ENCODE results near the gene BCKDHA. TPM values are rescaled to one million over a fixed set of nuclear protein-coding genes. Genes with fewer than 3 reads are reported as not detected.
A peak's percentile ranks its signal among the peaks of the same experiment; 100 is the strongest.

Gene BCKDHA
- total and polyA plus RNA-seq, 9 of the 15 experiments (the other 6 are each of a cell fraction or from before 2014, with no cell fraction given) = 4.5 to 52.5 (median 14.1) TPM

GRCh38 chr19:41397086-41398049, at the start of gene BCKDHA, which contains the start of gene EXOSC5 (continued):
- TF ChIP-seq ZBTB26 (CRISPR knock-in tag; IDR thresholded peaks at IDR 0.05) = peak; percentile 16; the same call in 1 of the 2 replicates
- peak; percentile 100 for TF ChIP-seq SAP30 (IDR thresholded peaks at IDR 0.05; ENCODE audit: borderline replicate concordance, insufficient read depth, low read depth, low read length, poor library complexity, severe bottlenecking)
- TF ChIP-seq GATAD2A (IDR thresholded peaks at IDR 0.05) = peak; percentile 64; the same call in 1 of the 2 replicates
- no peak for TF ChIP-seq NR0B1 (IDR thresholded peaks at IDR 0.05; ENCODE audit: partially characterized antibody)
- no peak; a peak in 1 of 4 replicates for TF ChIP-seq FOXA3 (CRISPR knock-in tag; conservative IDR thresholded peaks at IDR 0.05 in 1 of 2, IDR thresholded peaks at IDR 0.05 in 1 of 2)
- TF ChIP-seq SP2 (IDR thresholded peaks at IDR 0.05; ENCODE audit: extremely low read depth, low read depth, low read length, poor library complexity, severe bottlenecking) = no peak
- TF ChIP-seq ZFP91 (CRISPR knock-in tag; IDR thresholded peaks at IDR 0.05) = no peak
- no peak for TF ChIP-seq ZNF668 (CRISPR knock-in tag; IDR thresholded peaks at IDR 0.05)
- TF ChIP-seq ZNF639 (CRISPR knock-in tag; conservative IDR thresholded peaks at IDR 0.05 in 1 of 2, IDR thresholded peaks at IDR 0.05 in 1 of 2) = peak in 1 of 2 experiments; percentile 66; a peak in 1 of 4 replicates
- TF ChIP-seq ZNF77 (CRISPR knock-in tag; IDR thresholded peaks at IDR 0.05) = no peak
- TF ChIP-seq MXD1 (CRISPR knock-in tag; IDR thresholded peaks at IDR 0.05; ENCODE audit: borderline replicate concordance, poor library complexity, severe bottlenecking) = peak; percentile 99
- TF ChIP-seq CBX5 (IDR thresholded peaks at IDR 0.05; ENCODE audit: borderline replicate concordance, low read depth) = no peak
- peak in 1 of 2 experiments; percentile 78 for TF ChIP-seq AFF1 (IDR thresholded peaks at IDR 0.05; ENCODE audit: low read depth in 1 of 2, partially characterized antibody in 2 of 2)

Data from K562 (cell line).